ENCODE measurements around the gene SPDYE3.
"Not testable (repeated sequence)": the region's sequence is repeated elsewhere in the genome, so short reads cannot be mapped to it uniquely, and the experiment has no call there.

- not testable (repeated sequence) for TF ChIP-seq ZNF274 (IDR thresholded peaks at IDR 0.05; ENCODE audit: low read depth, low read length); SUZ12 (IDR thresholded peaks at IDR 0.05; ENCODE audit: extremely low read depth, insufficient read depth, insufficient read length); YY1 (IDR thresholded peaks at IDR 0.05; ENCODE audit: insufficient read depth, insufficient read length)
These were observed 10.8 kb downstream of the SPDYE3 start for GRCh38 chr7:100318329-100318728.
